ENCODE results near the gene MAT2B. TPM values are rescaled to one million over a fixed set of nuclear protein-coding genes. Genes with fewer than 3 reads are reported as not detected.

MAT2B gene
- polyA plus RNA-seq, 2 donors = 26.9 to 35.0 TPM

DNA sequence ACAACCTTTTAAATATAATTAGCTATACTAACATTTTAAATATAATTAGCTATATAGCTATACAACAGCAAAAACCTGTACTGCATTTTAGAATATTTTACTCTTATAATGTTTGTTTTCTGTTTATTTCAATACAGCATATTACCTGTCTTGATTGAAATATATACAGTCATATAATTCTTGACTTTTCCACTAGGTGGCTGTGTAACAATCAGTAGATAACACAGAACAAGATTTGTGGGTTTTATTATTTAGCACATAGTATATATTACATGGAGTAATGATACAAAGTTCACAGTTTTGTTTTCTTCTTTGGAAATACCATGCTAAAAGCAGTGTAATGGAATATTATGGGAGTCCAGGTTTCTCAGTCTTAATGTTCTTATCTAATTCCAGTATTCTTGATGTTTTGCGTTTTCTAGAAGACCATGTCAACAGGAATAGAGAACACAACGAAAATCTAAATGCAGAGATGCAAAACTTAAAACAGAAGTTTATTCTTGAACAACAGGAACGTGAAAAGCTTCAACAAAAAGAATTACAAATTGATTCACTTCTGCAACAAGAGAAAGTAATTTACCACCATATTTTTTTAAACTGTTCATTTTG lies 31.7 kb upstream of the MAT2B start:
- H3K27ac ChIP-seq (ENCODE audit: low read depth in 2 of 2, low read length in 1 of 2) = no peak overlapping the region
- H3K9me3 ChIP-seq (ENCODE audit: control insufficient read depth in 2 of 2, insufficient read depth in 1 of 2, low read depth in 1 of 2, low read length in 1 of 2) = no peaks in the 10 kb centered on the region
- no peaks in the 10 kb centered on the region for H3K27me3 ChIP-seq (ENCODE audit: control insufficient read depth in 1 of 2, insufficient read depth in 2 of 2, low read length in 2 of 2)
- no peak overlapping the region for H3K4me3 ChIP-seq (ENCODE audit: low read depth in 1 of 2, low read length in 2 of 2)
- H3K36me3 ChIP-seq (ENCODE audit: control insufficient read depth in 2 of 2, insufficient read depth in 2 of 2, low read length in 1 of 2) = no peaks in the 10 kb centered on the region
- H3K4me1 ChIP-seq (ENCODE audit: control insufficient read depth in 2 of 2, insufficient read depth in 2 of 2, low read length in 1 of 2) = no peaks in the 10 kb centered on the region
- WGBS, 2 donors = 92 to 98% methylated on average over 3 of the region's 3 CpGs

DNA sequence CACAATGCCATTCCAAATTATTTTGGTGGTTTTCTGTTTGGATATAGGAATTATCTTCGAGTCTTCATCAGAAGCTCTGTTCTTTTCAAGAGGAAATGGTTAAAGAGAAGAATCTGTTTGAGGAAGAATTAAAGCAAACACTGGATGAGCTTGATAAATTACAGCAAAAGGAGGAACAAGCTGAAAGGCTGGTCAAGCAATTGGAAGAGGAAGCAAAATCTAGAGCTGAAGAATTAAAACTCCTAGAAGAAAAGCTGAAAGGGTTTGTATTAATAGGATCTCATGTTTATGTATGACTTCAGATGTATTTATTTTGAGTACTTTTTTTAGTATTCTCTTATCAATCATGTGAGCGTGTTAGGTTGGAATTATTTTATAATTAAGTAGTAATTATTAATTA lies 30.0 kb upstream of the MAT2B start:
- no peaks in the 10 kb centered on the region for H3K4me1 ChIP-seq (ENCODE audit: control insufficient read depth in 2 of 2, insufficient read depth in 2 of 2, low read length in 1 of 2)

DNA sequence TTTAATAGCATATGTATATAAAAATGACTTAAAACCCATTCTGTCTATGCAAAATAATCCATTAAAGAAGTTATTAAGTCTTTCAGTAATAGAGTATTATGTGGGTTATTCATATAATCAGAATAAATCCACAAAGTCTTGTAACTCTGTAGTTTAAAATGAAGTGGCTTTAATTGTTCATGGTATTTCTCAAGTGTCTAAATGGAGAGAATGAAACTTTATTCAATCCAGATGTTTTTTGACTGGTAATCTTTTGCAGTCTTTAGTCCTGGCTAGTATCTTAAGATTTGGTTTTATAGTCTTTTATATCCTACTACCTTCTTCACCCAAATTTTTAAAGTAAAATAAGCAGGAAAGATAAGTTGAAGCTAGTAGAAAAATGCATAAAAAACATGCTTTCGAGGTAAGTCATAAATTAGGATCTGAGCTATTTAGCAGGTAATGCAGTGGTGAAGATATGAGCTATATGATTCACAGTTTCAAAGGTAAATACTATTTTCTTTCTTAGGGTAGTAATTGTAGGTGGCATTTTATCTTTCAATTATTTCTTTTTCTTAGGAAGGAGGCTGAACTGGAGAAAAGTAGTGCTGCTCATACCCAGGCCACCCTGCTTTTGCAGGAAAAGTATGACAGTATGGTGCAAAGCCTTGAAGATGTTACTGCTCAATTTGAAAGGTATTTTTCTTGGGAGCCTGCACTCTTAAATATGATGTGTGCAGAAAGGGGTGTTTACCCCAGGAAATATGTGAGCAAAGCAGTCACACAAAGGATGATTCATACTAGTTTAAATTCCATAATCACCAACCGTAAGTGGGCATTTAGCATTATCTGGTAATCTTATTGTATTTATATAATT lies 27.1 kb upstream of the MAT2B start:
- 72 to 86% methylated on average over 2 of the region's 2 CpGs for WGBS, 2 donors

More for the DNA sequence above, 30.0 kb upstream of the MAT2B start:
- no peak overlapping the region for H3K4me3 ChIP-seq (ENCODE audit: low read depth in 1 of 2, low read length in 2 of 2)
- H3K9me3 ChIP-seq (ENCODE audit: control insufficient read depth in 2 of 2, insufficient read depth in 1 of 2, low read depth in 1 of 2, low read length in 1 of 2) = no peaks in the 10 kb centered on the region
- no peaks in the 10 kb centered on the region for H3K36me3 ChIP-seq (ENCODE audit: control insufficient read depth in 2 of 2, insufficient read depth in 2 of 2, low read length in 1 of 2)
- no peaks in the 10 kb centered on the region for H3K27me3 ChIP-seq (ENCODE audit: control insufficient read depth in 1 of 2, insufficient read depth in 2 of 2, low read length in 2 of 2)
- 82 to 88% methylated on average over 2 of the region's 2 CpGs for WGBS, 2 donors
- no peak overlapping the region for H3K27ac ChIP-seq (ENCODE audit: low read depth in 2 of 2, low read length in 1 of 2)

DNA sequence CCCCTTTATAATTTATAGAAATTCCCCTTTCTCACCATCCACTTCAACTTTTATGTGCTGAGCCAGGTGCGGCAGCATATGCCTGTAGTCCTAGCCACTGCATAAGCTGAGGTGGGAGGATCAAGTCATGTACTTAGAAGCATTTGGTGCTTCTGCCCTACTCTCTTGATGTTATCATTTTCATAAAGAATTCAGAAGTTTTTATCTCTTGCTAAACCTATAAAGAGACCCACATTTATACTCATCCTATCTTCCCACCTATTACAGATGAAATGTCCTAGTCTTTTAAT lies 26.5 kb upstream of the MAT2B start:
- 91 to 92% methylated on average over 1 of the region's 1 CpG for WGBS, 2 donors
- H3K4me1 ChIP-seq (ENCODE audit: control insufficient read depth in 2 of 2, insufficient read depth in 2 of 2, low read length in 1 of 2) = no peaks in the 10 kb centered on the region
- no peaks in the 10 kb centered on the region for H3K27me3 ChIP-seq (ENCODE audit: control insufficient read depth in 1 of 2, insufficient read depth in 2 of 2, low read length in 2 of 2)
- H3K9me3 ChIP-seq (ENCODE audit: control insufficient read depth in 2 of 2, insufficient read depth in 1 of 2, low read depth in 1 of 2, low read length in 1 of 2) = no peaks in the 10 kb centered on the region
- no peak overlapping the region for H3K4me3 ChIP-seq (ENCODE audit: low read depth in 1 of 2, low read length in 2 of 2)
- H3K27ac ChIP-seq (ENCODE audit: low read depth in 2 of 2, low read length in 1 of 2) = no peak overlapping the region
- H3K36me3 ChIP-seq (ENCODE audit: control insufficient read depth in 2 of 2, insufficient read depth in 2 of 2, low read length in 1 of 2) = no peaks in the 10 kb centered on the region

More for the DNA sequence above, 27.1 kb upstream of the MAT2B start:
- Histone ChIP-seq H3K4me3 (ENCODE audit: low read depth in 1 of 2, low read length in 2 of 2) (no peak overlapping the region), H3K4me1 (ENCODE audit: control insufficient read depth in 2 of 2, insufficient read depth in 2 of 2, low read length in 1 of 2) (no peaks in the 10 kb centered on the region), H3K27ac (ENCODE audit: low read depth in 2 of 2, low read length in 1 of 2) (no peak overlapping the region), H3K36me3 (ENCODE audit: control insufficient read depth in 2 of 2, insufficient read depth in 2 of 2, low read length in 1 of 2) (no peaks in the 10 kb centered on the region), H3K27me3 (ENCODE audit: control insufficient read depth in 1 of 2, insufficient read depth in 2 of 2, low read length in 2 of 2) (no peaks in the 10 kb centered on the region), H3K9me3 (ENCODE audit: control insufficient read depth in 2 of 2, insufficient read depth in 1 of 2, low read depth in 1 of 2, low read length in 1 of 2) (no peaks in the 10 kb centered on the region)

DNA sequence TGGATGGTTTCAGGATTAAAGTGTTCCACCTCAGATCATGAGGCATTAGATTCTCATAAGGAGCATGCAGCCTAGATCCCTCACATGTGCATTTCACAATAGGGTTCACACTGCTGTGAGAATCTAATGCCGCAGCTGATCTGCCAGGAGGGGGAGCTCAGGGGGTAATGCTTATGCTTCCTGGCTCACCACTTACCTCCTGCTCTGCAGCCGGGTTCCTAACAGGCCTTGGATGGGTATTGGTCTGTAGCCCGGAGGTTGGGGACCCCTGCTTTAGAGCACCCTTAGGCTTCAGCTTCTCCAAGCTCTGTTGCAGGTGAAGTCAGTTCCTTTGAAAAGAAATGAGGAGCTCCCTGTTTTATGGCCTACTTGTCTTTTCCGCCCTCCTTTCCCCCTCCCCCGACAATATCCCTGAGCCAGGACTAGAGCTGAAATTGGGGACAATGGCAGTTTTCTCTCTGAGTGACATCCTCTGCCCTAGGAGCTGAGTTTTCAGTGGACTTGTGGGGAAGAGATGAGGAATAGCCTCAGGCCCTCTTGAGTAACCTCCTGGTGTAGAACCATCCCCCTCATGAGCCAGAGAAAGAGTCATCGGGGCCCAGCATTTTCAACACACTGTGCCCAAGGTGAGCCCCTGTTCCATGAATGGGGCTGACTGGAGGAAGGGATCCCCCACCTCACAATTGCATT lies 16.2 kb upstream of the MAT2B start:
- WGBS, 2 donors = 86 to 94% methylated on average over 6 of the region's 6 CpGs
- Histone ChIP-seq H3K36me3 (ENCODE audit: control insufficient read depth in 2 of 2, insufficient read depth in 2 of 2, low read length in 1 of 2) (no peaks in the 10 kb centered on the region), H3K9me3 (ENCODE audit: control insufficient read depth in 2 of 2, insufficient read depth in 1 of 2, low read depth in 1 of 2, low read length in 1 of 2) (no peaks in the 10 kb centered on the region), H3K4me3 (ENCODE audit: low read depth in 1 of 2, low read length in 2 of 2) (no peak overlapping the region), H3K27me3 (ENCODE audit: control insufficient read depth in 1 of 2, insufficient read depth in 2 of 2, low read length in 2 of 2) (no peaks in the 10 kb centered on the region), H3K4me1 (ENCODE audit: control insufficient read depth in 2 of 2, insufficient read depth in 2 of 2, low read length in 1 of 2) (no peaks in the 10 kb centered on the region), H3K27ac (ENCODE audit: low read depth in 2 of 2, low read length in 1 of 2) (no peak overlapping the region)

DNA sequence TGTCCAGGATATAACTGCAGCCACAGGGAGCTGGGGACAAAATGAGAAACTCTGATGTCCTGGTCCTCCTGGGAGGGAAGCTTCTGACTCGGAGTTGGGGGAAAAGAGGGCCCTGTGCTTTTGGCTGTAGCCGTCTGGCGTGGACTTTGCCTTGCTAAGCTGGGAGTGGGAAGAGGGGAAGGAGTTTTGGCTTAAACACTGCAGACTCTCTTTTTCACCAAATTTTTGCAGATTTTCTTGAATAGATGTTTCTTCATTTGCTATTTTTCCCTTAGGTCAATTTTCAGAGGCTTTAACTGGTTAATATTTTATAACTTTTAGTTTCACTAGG lies 15.7 kb upstream of the MAT2B start:
- no peaks in the 10 kb centered on the region for H3K4me1 ChIP-seq (ENCODE audit: control insufficient read depth in 2 of 2, insufficient read depth in 2 of 2, low read length in 1 of 2)
- H3K36me3 ChIP-seq (ENCODE audit: control insufficient read depth in 2 of 2, insufficient read depth in 2 of 2, low read length in 1 of 2) = no peaks in the 10 kb centered on the region
- WGBS, 2 donors = 94 to 98% methylated on average over 3 of the region's 3 CpGs
- H3K27ac ChIP-seq (ENCODE audit: low read depth in 2 of 2, low read length in 1 of 2) = no peak overlapping the region
- H3K4me3 ChIP-seq (ENCODE audit: low read depth in 1 of 2, low read length in 2 of 2) = no peak overlapping the region
- H3K9me3 ChIP-seq (ENCODE audit: control insufficient read depth in 2 of 2, insufficient read depth in 1 of 2, low read depth in 1 of 2, low read length in 1 of 2) = no peaks in the 10 kb centered on the region
- no peaks in the 10 kb centered on the region for H3K27me3 ChIP-seq (ENCODE audit: control insufficient read depth in 1 of 2, insufficient read depth in 2 of 2, low read length in 2 of 2)

DNA sequence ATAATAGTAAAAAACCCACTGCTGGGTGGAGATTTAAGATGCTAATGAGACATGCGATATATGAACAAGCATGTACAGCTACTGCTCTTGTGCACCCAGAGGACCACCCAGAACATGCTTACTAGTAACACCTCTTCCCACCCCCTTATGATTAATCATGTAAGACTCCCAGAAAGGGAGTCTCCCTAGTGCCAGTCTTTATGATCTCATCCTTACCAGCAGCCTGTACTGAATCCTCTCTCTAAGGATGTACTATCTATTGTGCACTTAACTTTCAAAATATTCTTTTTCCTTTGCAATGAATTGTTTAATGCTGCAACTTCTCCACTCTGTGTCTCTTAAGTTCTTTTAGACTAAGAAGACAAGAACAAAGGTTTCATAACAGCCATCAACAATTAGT lies 9.1 kb upstream of the MAT2B start:
- Histone ChIP-seq H3K4me1 (ENCODE audit: control insufficient read depth in 2 of 2, insufficient read depth in 2 of 2, low read length in 1 of 2) (no peaks in the 10 kb centered on the region), H3K27ac (ENCODE audit: low read depth in 2 of 2, low read length in 1 of 2) (no peak overlapping the region), H3K27me3 (ENCODE audit: control insufficient read depth in 1 of 2, insufficient read depth in 2 of 2, low read length in 2 of 2) (no peaks in the 10 kb centered on the region), H3K4me3 (ENCODE audit: low read depth in 1 of 2, low read length in 2 of 2) (no peak overlapping the region), H3K36me3 (ENCODE audit: control insufficient read depth in 2 of 2, insufficient read depth in 2 of 2, low read length in 1 of 2) (no peaks in the 10 kb centered on the region), H3K9me3 (ENCODE audit: control insufficient read depth in 2 of 2, insufficient read depth in 1 of 2, low read depth in 1 of 2, low read length in 1 of 2) (no peaks in the 10 kb centered on the region)
- 94 to 100% methylated on average over 1 of the region's 1 CpG for WGBS, 2 donors

DNA sequence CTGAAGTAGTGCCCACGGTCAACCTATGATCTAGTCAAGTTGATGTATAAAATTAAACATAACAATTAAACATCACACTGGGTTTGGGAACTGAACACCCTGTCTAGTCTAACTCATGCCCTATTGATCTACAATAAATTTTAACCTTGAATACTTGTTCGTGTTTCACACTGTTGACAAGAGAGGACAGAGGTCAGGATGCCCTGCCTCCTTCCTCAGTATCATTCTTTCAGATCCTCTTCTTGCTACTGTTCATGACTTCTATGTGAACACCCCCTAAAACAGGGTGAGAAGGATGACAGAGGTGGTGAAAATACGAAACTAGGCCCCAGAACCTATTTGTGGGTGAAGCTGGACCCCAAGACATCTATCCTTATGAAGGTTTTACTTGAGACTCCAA lies 8.1 kb upstream of the MAT2B start:
- Histone ChIP-seq H3K27me3 (ENCODE audit: control insufficient read depth in 1 of 2, insufficient read depth in 2 of 2, low read length in 2 of 2) (no peaks in the 10 kb centered on the region), H3K9me3 (ENCODE audit: control insufficient read depth in 2 of 2, insufficient read depth in 1 of 2, low read depth in 1 of 2, low read length in 1 of 2) (no peaks in the 10 kb centered on the region), H3K36me3 (ENCODE audit: control insufficient read depth in 2 of 2, insufficient read depth in 2 of 2, low read length in 1 of 2) (no peaks in the 10 kb centered on the region), H3K27ac (ENCODE audit: low read depth in 2 of 2, low read length in 1 of 2) (no peak overlapping the region), H3K4me3 (ENCODE audit: low read depth in 1 of 2, low read length in 2 of 2) (no peak overlapping the region), H3K4me1 (ENCODE audit: control insufficient read depth in 2 of 2, insufficient read depth in 2 of 2, low read length in 1 of 2) (no peaks in the 10 kb centered on the region)
- 82 to 88% methylated on average over 3 of the region's 3 CpGs for WGBS, 2 donors

DNA sequence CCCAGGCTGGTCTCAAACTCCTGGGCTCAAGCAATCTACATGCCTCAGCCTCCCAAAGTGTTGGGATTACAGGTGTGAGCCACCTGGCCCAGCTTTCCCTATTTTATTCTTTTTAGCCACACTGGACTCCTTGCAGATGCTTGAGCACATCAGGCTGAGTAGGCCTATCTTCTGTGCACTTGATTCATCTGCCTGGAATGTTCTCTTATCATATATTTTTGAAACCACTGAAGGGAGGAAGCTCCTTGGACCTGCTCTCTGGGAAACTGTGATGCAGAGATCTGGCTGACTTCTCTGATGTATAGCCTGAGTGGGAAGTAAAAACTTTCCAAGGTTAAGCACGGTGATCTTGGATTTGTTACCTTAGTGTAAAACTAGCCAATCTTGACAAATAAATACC lies 6.5 kb upstream of the MAT2B start:
- Histone ChIP-seq H3K27me3 (ENCODE audit: control insufficient read depth in 1 of 2, insufficient read depth in 2 of 2, low read length in 2 of 2) (no peaks in the 10 kb centered on the region), H3K9me3 (ENCODE audit: control insufficient read depth in 2 of 2, insufficient read depth in 1 of 2, low read depth in 1 of 2, low read length in 1 of 2) (no peaks in the 10 kb centered on the region), H3K4me1 (ENCODE audit: control insufficient read depth in 2 of 2, insufficient read depth in 2 of 2, low read length in 1 of 2) (no peaks in the 10 kb centered on the region), H3K36me3 (ENCODE audit: control insufficient read depth in 2 of 2, insufficient read depth in 2 of 2, low read length in 1 of 2) (no peaks in the 10 kb centered on the region), H3K27ac (ENCODE audit: low read depth in 2 of 2, low read length in 1 of 2) (no peak overlapping the region), H3K4me3 (ENCODE audit: low read depth in 1 of 2, low read length in 2 of 2) (no peak overlapping the region)
- WGBS, 2 donors = 91 to 97% methylated on average over 1 of the region's 1 CpG
